Activated naive CD8-positive, alpha-beta T cell (primary cell): ENCODE measurements around the gene AHNAK.
"Not testable (repeated sequence)": the region's sequence is repeated elsewhere in the genome, so short reads cannot be mapped to it uniquely, and the experiment has no call there.

ENCODE experiments used
- H3K27ac Mint-ChIP-seq: one replicate; pipeline ENCODE4 v1.8.0; 2021; ENCODE audit warnings: mixed read lengths
- H3K27me3 Mint-ChIP-seq: one replicate; pipeline ENCODE4 v1.8.0; 2021; ENCODE audit warnings: mixed read lengths
- H3K36me3 Mint-ChIP-seq: one replicate; pipeline ENCODE4 v1.8.0; 2021; ENCODE audit warnings: mixed read lengths
- H3K4me1 Mint-ChIP-seq: one replicate; pipeline ENCODE4 v1.8.0; 2021; ENCODE audit warnings: low read depth, mixed read lengths
- H3K4me3 Mint-ChIP-seq: one replicate; pipeline ENCODE4 v1.8.0; 2021; ENCODE audit warnings: mild to moderate bottlenecking, mixed read lengths
- H3K9me3 Mint-ChIP-seq: one replicate; pipeline ENCODE4 v1.8.0; 2021; ENCODE audit warnings: low read depth, mixed read lengths

AHNAK gene, protein sequence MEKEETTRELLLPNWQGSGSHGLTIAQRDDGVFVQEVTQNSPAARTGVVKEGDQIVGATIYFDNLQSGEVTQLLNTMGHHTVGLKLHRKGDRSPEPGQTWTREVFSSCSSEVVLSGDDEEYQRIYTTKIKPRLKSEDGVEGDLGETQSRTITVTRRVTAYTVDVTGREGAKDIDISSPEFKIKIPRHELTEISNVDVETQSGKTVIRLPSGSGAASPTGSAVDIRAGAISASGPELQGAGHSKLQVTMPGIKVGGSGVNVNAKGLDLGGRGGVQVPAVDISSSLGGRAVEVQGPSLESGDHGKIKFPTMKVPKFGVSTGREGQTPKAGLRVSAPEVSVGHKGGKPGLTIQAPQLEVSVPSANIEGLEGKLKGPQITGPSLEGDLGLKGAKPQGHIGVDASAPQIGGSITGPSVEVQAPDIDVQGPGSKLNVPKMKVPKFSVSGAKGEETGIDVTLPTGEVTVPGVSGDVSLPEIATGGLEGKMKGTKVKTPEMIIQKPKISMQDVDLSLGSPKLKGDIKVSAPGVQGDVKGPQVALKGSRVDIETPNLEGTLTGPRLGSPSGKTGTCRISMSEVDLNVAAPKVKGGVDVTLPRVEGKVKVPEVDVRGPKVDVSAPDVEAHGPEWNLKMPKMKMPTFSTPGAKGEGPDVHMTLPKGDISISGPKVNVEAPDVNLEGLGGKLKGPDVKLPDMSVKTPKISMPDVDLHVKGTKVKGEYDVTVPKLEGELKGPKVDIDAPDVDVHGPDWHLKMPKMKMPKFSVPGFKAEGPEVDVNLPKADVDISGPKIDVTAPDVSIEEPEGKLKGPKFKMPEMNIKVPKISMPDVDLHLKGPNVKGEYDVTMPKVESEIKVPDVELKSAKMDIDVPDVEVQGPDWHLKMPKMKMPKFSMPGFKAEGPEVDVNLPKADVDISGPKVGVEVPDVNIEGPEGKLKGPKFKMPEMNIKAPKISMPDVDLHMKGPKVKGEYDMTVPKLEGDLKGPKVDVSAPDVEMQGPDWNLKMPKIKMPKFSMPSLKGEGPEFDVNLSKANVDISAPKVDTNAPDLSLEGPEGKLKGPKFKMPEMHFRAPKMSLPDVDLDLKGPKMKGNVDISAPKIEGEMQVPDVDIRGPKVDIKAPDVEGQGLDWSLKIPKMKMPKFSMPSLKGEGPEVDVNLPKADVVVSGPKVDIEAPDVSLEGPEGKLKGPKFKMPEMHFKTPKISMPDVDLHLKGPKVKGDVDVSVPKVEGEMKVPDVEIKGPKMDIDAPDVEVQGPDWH (N-terminal part only)

DNA sequence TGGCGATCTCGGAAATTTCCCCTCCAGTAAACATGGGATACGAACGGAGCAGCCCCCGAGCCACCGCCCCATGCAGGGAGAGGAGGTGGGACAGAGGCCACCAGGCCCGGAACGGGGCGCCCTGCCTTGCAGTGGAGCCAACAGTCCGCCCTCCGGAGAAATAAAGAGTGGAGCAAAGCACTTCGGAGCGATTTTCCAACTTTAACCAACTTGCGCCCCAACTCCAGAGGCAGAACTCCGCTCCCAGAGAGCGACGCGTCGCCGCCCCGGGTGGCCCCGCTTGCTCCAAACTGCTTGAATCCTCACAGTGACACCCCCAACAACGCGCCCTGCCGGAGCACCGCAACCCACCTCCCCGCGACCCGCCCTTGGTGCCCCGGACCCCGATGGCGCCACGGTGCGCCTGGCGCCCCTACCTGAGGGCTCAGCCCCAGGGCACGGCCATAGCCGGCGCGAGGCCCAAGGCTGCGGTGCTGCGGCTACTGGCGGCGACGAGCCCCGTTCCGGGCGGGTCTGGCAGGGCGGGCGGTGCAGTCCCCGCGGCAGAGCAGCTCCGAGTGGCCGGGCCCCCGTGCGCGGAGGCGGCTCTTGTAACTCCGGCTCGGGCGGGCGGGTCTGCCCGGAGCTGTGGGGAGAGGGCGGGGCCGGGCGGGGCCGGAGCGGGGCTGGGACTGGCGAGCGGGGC lies at the start of gene AHNAK:
Gene AHNAK (minus strand): TSS at position 563 of the 685 bp plus-strand sequence. CDS start 10,708 bp downstream, outside the sequence.
- peaks cover 70% of the 10 kb centered on the region for H3K4me1 Mint-ChIP-seq
- H3K4me3 Mint-ChIP-seq = peak within 1 kb of the TSS; percentile 91
- peak within 1 kb of the TSS; percentile 28 for H3K27ac Mint-ChIP-seq
- no peaks in the 10 kb centered on the region for H3K9me3 Mint-ChIP-seq
- H3K36me3 Mint-ChIP-seq = no peaks in the 10 kb centered on the region
- H3K27me3 Mint-ChIP-seq = no peaks in the 10 kb centered on the region

DNA sequence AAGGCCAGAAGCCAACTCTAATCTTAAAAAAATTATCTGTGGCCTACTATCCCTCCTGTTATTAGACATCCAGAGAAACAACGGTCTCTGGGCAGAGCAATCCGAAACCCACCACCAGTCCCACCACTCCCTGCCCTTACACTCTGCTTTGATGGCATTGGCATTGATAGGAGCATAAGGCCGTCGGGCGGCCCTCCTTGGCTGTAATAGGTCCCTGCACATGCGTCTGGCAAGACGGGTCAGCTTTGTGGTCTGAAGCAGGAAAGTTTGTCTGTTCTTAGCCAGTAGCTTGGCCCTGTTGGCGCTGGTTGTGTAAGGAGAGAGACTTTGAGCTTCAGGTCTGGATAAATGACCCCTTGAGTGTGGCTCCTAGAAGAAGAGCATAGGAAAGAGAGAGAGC lies 48.5 kb upstream of the AHNAK start:
- no peaks in the 10 kb centered on the region for H3K9me3 Mint-ChIP-seq
- no peaks in the 10 kb centered on the region for H3K27me3 Mint-ChIP-seq
- H3K27ac Mint-ChIP-seq = no peak overlapping the region
- peaks cover 18% of the 10 kb centered on the region for H3K36me3 Mint-ChIP-seq
- peaks cover 60% of the 10 kb centered on the region for H3K4me1 Mint-ChIP-seq
- no peak overlapping the region for H3K4me3 Mint-ChIP-seq

DNA sequence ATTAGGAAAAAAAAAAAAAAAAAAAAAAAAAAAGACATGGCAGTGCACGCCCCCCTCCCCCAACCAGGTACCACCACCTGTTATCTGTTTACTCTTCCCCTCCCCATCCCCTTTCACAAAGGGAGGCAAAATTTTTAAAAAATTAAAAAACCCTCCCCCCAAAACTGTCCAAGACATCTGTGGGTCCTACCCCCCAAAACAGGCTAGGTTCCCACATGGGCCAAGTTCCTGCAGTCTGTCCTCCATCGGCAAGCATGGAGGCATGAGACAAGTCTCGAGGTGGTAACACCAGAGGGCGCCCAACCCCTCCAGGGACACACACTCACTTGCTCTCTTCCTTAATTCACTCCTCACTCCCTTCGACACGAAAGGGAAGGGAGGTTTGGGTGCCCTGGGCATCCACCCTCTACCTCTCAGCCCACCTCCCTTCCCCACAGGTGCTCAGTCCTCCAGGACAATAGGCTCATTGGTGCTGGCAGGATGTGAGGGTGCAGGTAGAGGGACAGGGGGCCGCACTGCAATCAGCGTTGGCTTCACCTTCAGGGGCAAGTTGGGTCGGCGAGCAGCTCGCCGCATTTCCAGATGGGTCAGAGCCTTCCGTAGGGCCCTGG lies 46.9 kb upstream of the AHNAK start:
- Mint-ChIP-seq H3K36me3 (peaks cover 8% of the 10 kb centered on the region), H3K27ac (peak overlapping the region; percentile 90), H3K4me1 (peaks cover 52% of the 10 kb centered on the region), H3K27me3 (no peaks in the 10 kb centered on the region), H3K9me3 (no peaks in the 10 kb centered on the region), H3K4me3 (peak overlapping the region; percentile 82)

DNA sequence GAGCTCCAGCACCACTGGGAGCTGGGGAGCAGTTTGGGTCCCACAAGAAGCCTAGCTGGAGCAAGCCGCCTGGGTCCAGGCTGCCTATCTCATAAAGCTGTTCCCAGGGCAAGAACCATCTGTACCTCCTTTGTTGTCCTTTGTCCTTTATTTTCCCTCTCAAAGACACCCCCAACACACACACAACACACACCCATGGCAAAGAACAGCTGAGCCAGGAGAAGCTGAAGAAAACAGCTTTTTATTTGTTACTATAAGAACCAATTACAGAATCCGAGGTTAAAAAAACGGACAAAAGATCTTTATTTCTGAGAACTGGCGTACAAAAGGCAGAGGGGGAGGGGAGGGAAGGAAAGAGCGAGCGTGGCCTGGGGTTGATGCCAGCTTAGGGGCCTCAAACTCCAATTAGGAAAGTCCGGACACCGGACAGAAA lies 46.4 kb upstream of the AHNAK start:
- H3K36me3 Mint-ChIP-seq = peaks cover 8% of the 10 kb centered on the region
- peak overlapping the region; percentile 95 for H3K4me3 Mint-ChIP-seq
- no peaks in the 10 kb centered on the region for H3K27me3 Mint-ChIP-seq
- H3K4me1 Mint-ChIP-seq = peaks cover 49% of the 10 kb centered on the region
- no peaks in the 10 kb centered on the region for H3K9me3 Mint-ChIP-seq
- H3K27ac Mint-ChIP-seq = peak overlapping the region; percentile 91

DNA sequence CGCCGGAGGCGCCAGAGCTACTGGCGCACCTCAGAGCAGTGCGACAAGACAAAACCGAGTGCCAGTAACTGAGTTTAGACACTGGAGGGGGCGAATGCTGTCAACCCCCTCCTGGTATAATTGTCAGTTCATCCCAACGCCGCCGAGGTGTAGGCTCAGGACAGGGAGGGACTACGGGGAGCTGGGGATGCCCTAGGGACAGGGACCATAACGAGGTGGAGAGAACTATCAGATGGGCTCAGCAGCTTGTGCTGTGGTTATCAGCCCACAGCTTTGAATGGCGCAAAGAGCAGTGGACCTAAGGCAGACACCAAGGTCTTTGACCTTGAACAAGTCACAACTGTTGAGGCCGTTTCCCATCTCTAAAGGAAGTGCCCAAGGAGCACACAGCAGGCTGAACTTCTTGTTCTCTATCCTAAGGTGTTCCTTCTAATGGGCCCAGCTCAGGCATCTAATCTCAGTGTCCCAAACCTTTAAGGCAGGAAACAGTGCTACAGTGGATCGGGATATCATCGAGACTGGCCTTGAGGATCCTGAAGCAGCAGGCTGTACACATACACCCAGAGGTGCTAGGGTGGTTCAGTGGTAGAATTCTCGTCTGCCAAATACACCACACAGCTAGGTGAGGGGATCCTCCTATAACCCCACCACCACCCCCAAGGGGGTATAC lies 45.7 kb upstream of the AHNAK start:
- Mint-ChIP-seq H3K4me1 (peaks cover 48% of the 10 kb centered on the region), H3K4me3 (peak overlapping the region; percentile 95), H3K27ac (peak overlapping the region; percentile 91), H3K27me3 (no peaks in the 10 kb centered on the region), H3K36me3 (peaks cover 5% of the 10 kb centered on the region), H3K9me3 (no peaks in the 10 kb centered on the region)

DNA sequence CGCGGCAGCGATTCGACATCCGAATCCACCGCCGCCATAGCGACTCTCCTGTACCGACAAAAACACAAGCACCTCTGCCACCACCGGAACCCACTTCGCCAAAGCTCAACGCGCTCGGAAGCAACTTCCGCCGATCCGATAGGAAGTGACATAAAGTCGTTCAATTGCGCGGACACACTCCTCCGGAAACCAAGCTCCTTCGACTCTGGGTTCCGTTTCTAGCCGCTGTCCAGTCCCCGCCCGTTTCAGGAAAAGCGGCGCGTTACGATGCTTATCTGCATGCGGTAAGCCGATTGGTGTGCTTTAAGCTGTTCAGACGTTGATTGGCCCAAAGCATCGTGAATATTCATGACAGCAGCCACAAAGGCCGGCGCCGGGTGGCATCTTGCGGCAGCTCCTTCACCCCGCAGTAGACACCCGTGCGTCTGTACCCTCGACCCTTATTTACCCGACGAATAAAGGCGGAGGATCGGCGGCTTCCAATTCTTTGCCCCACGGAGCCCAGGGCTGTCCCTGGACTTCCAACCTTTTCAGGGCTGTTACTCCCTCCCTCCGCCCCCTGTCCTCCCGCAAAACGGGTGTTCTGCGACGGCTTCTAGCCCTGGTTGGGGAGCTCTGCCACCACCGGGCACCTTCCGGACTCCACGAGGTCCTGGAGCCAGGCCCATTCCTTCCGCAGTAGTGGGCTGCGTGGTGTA lies 45.0 kb upstream of the AHNAK start, which contains the start of gene TUT1:
Gene TUT1 (minus strand): TSS at position 76 of the 698 bp plus-strand sequence. CDS start 38 bp downstream, at position 38.
- peaks cover 5% of the 10 kb centered on the region for H3K36me3 Mint-ChIP-seq
- H3K27me3 Mint-ChIP-seq = no peaks in the 10 kb centered on the region
- peak within 1 kb of the TSS; percentile 91 for H3K27ac Mint-ChIP-seq
- H3K9me3 Mint-ChIP-seq = no peaks in the 10 kb centered on the region
- peaks cover 45% of the 10 kb centered on the region for H3K4me1 Mint-ChIP-seq
- peak within 1 kb of the TSS; percentile 95 for H3K4me3 Mint-ChIP-seq

DNA sequence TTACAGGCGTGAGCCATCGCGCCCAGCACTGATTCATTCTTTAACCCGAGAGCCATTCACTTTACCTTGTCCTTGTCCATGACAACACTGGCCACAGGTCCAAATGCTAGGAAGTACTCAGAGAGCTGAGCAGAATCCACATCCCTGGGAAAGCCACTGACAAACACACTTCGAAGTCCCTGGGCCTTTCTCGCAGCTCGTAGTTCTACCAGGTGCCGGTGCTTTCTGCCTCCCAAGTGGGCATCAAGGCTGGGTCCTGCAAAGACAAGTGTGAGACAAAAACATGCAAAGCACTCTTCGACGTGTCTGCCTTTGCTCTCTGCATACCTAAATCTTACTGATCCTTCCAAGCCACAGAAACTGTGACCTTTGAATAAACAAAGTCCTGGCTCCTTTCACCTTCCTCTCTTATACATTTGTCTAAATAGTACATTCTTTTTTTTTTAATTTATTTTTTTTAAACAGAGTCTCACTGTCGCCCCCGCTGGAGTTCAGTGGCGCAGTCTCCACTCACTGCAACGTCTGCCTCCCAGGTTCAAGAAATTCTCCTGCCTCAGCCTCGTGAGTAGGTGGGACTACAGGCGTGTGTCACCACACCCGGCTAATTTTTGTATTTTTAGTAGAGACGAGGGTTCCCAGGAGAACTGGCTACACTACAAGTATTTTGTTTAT lies 42.5 kb upstream of the AHNAK start:
- peaks cover 5% of the 10 kb centered on the region for H3K36me3 Mint-ChIP-seq
- H3K27ac Mint-ChIP-seq = peak overlapping the region; percentile 91
- no peaks in the 10 kb centered on the region for H3K9me3 Mint-ChIP-seq
- H3K4me1 Mint-ChIP-seq = peaks cover 39% of the 10 kb centered on the region
- H3K4me3 Mint-ChIP-seq = peak overlapping the region; percentile 95
- H3K27me3 Mint-ChIP-seq = no peaks in the 10 kb centered on the region

DNA sequence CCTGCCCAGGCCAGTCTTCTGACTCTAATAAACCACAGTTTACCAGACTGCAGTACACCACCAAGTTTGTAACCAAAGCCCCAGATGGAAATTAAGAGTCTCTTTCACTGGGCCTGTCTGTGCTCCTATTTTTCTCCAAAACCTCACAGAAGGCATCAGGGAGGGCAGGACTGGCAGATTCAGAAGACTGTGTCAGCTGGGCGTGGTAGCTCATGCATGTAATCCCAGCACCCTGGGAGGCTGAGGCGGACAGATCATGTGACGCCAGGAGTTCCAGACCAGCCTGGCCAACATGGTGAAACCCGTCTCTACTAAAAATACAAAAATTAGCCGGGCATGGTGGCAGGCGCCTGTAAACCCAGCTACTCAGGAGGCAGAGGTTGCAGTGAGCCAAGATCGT lies 38.8 kb upstream of the AHNAK start:
- not testable (repeated sequence) for H3K27ac Mint-ChIP-seq, H3K4me3 Mint-ChIP-seq, H3K36me3 Mint-ChIP-seq, H3K27me3 Mint-ChIP-seq, H3K9me3 Mint-ChIP-seq
- H3K4me1 Mint-ChIP-seq = peaks cover 24% of the 10 kb centered on the region

DNA sequence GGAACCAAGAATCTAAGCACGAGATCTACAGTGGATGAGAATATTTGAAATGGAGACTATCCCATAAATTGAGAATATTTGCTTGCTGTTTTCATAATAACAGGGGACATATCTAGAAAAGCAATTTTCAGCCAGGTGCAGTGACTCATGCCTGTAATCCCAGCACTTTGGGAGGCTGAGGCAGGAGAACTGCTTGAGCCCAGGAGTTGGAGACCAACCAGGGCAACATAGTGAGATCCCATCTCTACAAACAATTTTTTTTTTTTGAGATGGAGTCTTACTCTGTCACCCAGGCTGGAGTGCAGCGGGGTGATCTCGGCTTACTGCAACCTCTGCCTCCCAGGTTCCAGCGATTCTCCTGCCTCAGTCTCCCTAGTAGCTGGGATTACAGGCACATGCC lies 35.1 kb upstream of the AHNAK start:
- H3K9me3 Mint-ChIP-seq, H3K27me3 Mint-ChIP-seq, H3K27ac Mint-ChIP-seq, H3K4me1 Mint-ChIP-seq, H3K4me3 Mint-ChIP-seq, H3K36me3 Mint-ChIP-seq: not testable (repeated sequence)

DNA sequence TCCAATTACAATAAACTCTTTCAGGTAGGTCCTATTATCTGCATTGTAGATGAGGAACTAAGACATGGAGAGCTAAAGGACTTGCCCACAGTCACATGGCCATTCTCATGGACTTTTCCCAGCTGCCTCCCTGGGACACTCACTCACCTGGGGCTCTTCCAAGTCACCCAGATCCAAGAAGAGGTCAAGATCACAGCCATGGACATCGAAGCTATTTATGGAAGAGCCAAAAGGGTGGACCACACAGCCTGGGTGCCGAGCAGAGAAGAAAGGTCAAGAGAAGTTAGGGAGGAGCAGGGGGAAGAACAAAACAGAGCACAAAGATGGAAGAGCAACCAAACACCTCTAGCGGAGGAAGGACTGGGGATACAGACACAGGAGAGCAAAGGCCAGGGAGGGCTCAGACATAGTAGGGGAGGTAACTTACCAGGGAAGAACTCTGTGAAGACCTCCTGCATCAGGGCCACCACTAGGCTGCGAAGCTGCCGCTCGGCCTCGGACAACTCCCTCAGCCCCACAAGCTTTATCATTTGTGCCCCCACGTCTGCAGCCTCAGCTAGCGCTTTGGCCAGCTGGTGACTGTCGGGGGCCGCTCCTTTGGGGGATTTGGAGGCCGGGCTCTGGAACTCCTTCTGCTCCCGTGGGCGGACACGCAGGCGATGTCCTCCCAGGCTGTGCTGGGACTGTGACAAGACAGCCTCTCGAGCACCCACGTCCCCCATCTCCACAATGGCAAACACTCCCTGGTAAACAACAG lies 34.5 kb upstream of the AHNAK start:
- Mint-ChIP-seq H3K36me3 (peaks cover 5% of the 10 kb centered on the region), H3K27ac (peak overlapping the region; percentile 58), H3K9me3 (no peaks in the 10 kb centered on the region), H3K27me3 (no peaks in the 10 kb centered on the region), H3K4me1 (peaks cover 8% of the 10 kb centered on the region), H3K4me3 (no peak overlapping the region)

DNA sequence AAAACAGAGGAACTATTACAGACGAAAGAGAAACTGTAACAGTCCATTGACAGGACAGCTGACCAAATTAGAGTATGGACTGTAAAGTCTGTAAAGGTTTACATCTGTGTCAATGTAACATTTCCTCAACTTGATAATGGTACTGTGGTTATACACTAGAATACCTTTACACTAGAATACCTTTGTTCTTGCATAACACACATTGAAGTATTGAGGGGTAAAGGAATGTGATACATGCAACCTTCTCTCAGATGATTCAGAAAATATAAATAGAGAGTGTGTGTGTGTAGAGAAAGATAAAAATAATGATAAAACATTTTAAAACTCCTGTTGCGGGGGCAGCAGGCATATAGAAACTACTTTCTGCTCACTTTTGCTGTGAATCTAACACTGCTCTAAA lies 32.6 kb upstream of the AHNAK start:
- Mint-ChIP-seq H3K4me3 (no peak overlapping the region), H3K36me3 (peaks cover 5% of the 10 kb centered on the region), H3K9me3 (no peaks in the 10 kb centered on the region), H3K4me1 (peaks cover 15% of the 10 kb centered on the region), H3K27me3 (no peaks in the 10 kb centered on the region), H3K27ac (no peak overlapping the region)

DNA sequence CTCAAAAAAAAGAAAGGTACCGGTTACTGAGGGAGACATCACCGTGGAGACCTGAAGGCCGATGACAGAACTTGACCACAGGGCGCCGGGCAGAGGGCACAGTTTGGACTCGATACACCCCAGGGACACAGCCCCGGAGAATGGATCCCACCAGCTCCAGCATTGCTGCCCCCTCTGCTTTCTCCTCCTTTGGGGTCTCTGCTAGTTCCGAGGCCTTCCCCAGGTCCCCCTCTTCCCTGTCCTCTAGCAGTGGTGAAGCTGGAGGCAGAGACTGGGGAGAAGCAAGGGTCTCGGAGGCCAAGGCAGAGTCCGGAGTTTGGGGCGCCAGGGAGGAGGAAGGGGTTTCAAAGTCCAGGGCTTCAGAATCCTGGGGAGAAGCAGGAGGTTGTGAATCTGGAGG lies 31.9 kb upstream of the AHNAK start:
- H3K4me1 Mint-ChIP-seq = peaks cover 19% of the 10 kb centered on the region
- no peak overlapping the region for H3K4me3 Mint-ChIP-seq
- H3K27me3 Mint-ChIP-seq = no peaks in the 10 kb centered on the region
- H3K27ac Mint-ChIP-seq = no peak overlapping the region
- H3K36me3 Mint-ChIP-seq = peaks cover 5% of the 10 kb centered on the region
- no peaks in the 10 kb centered on the region for H3K9me3 Mint-ChIP-seq
